Heart right ventricle (tissue), 16 donors: Measurements from ENCODE around the gene LMOD3. TPM values are rescaled to one million over a fixed set of nuclear protein-coding genes. Genes with fewer than 3 reads are reported as not detected.
A peak's percentile ranks its signal among the peaks of the same experiment; 100 is the strongest.

Experiments
- ATAC-seq, 8 donors: fragments of 200-7000 bp; cut with Tn5 transposase; one replicate each; pipeline ENCODE4 v1.9.1; 2020; ENCODE audit warnings: mild to moderate bottlenecking in 8 of 8, moderate library complexity in 8 of 8, moderate number of reproducible peaks in 1 of 8
- DNase-seq, 2 donors: peaks; one replicate each; pipeline ENCODE4 v3.0.0-alpha.2; 2020
- H3K27ac ChIP-seq, 10 donors: fragments of 200-600 bp; sonication (generic) in 2 of 10; one replicate each; pipeline versions ENCODE4 v1.5.0 to v1.8.0; 2020 to 2022; ENCODE audit warnings: mild to moderate bottlenecking in 3 of 10
- H3K27me3 ChIP-seq, 7 donors: fragments of 200-600 bp; one replicate each; pipeline ENCODE4 v1.8.0; 2021 to 2022; ENCODE audit warnings: mild to moderate bottlenecking in 2 of 7
- H3K36me3 ChIP-seq, 9 donors: fragments of 200-600 bp; sonication (generic) in 1 of 9; one replicate each; pipeline versions ENCODE4 v1.5.0 to v1.8.0; 2020 to 2022; ENCODE audit warnings: mild to moderate bottlenecking in 2 of 9
- H3K4me1 ChIP-seq, 9 donors: fragments of 200-600 bp; sonication (generic) in 1 of 9; one replicate each; pipeline versions ENCODE4 v1.5.0 to v1.8.0; 2020 to 2022; ENCODE audit warnings: mild to moderate bottlenecking in 4 of 9
- H3K4me3 ChIP-seq, 10 donors: fragments of 200-600 bp; sonication (generic) in 2 of 10; one replicate each; pipeline versions ENCODE4 v1.5.0 to v1.8.0; 2020 to 2022; ENCODE audit warnings: mild to moderate bottlenecking in 7 of 10, moderate library complexity in 2 of 10
- H3K9me3 ChIP-seq, 11 donors: fragments of 200-600 bp in 10 of 11; sonication (generic) in 2 of 11; one replicate each; pipeline versions ENCODE4 v1.5.0 to v1.8.0; 2013 to 2022; ENCODE audit warnings: mild to moderate bottlenecking in 2 of 11, control low read depth in 1 of 11, moderate library complexity in 1 of 11
- WGBS, 2 donors: extraction: QIAGEN DNeasy Blood & Tissue Kit; methylation state at CpG; one replicate each; pipeline ENCODE4 v1.1.7; 2013; ENCODE audit warnings: inconsistent platforms in 1 of 2; 5-methylcytosine and 5-hydroxymethylcytosine counted together
- intact Hi-C, 10 donors: fragments of 100-400 bp; cut with DNase I; formaldehyde crosslinking; loops; one replicate each; pipeline versions ENCODE4 v1.11.1 to v1.14.2; 2022
- polyA plus RNA-seq, 2 donors: library from polyadenylated mRNA; stranded (reverse); fragments of 200-250 nt; gene quantifications; one replicate each; pipeline ENCODE4 v1.2.3, GENCODE V29; 2013
- total RNA-seq, 10 donors: library from RNA; stranded (reverse); fragmentation: NEBNext Ultra II Directional in 3 of 10; extraction: Animal tissue kit (Norgen Biotek cat#: 25700) in 3 of 10; gene quantifications; one replicate each; pipeline versions ENCODE4 v1.2.1 to v1.2.4, GENCODE V29; 2021 to 2023
- TF ChIP-seq, protein P1 (sequence below), 9 donors: fragments of 200-600 bp; sonication (generic) in 2 of 9; IDR thresholded peaks; one replicate each; pipeline versions ENCODE4 v1.5.0 to v1.8.0; 2021 to 2022; ENCODE audit warnings: antibody characterized with exemption in 9 of 9, mild to moderate bottlenecking in 5 of 9, moderate library complexity in 1 of 9
- donor health status: Arrhythmogenic right ventricular cardiomyopathy.
- donor health status: ischemic (EF 13 %, LVEDD 7.1; RV severe dilation, severe dysfunction).
- donor health status: healthy with polysubstance abuse.
- donor health status: DM: no; HTN: yes; CAD: no.
- donor health status: DM: no; HTN: no; CAD: no.
- donor health status: ischemic (EF 25% LVEDD 6.9; RV normal size, moderate dysfunction).
- donor health status: ischemic (EF 25% LVEDD 5.7; RV mildly dilated, moderate dysfunction).
- donor health status: healthy.
- donor health status: DM: yes; HTN: yes; CAD: no.
- donor health status: Ischemic cardiomyopathy.
- donor health status: ischemic (EF 35%, LVEDD 5.7; RV mildly dilated, moderate dysfunction).
- donor health status: nonischemic (EF 11% LVEDD 7.7; RV severe dilation, severe dysfunction).
- donor health status: DM: yes; HTN: yes; CAD: no.
- donor health status: PGD.
- donor health status: ischemic (EF 29% LVEDD 5.4; RV normal size, mild dysfunction).
- donor health status: nonischemic (EF 23%, LVEDD 6.1; RV moderate dilation, normal function).

The LMOD3 gene
- total and polyA plus RNA-seq, 12 donors = 28.6 to 240 (median 182) TPM

GRCh38 chr3:69080233-69080920 is 42.0 kb downstream of the LMOD3 start, which contains the start of gene UBA3:
Gene UBA3 (minus strand): TSS chr3:69080365. CDS start chr3:69080353, 12 bp downstream.
- 3 to 5% methylated on average over 37 of the region's 37 CpGs for WGBS, 2 donors
- peak; percentile 93 for DNase-seq
- TF ChIP-seq, protein P1, sequence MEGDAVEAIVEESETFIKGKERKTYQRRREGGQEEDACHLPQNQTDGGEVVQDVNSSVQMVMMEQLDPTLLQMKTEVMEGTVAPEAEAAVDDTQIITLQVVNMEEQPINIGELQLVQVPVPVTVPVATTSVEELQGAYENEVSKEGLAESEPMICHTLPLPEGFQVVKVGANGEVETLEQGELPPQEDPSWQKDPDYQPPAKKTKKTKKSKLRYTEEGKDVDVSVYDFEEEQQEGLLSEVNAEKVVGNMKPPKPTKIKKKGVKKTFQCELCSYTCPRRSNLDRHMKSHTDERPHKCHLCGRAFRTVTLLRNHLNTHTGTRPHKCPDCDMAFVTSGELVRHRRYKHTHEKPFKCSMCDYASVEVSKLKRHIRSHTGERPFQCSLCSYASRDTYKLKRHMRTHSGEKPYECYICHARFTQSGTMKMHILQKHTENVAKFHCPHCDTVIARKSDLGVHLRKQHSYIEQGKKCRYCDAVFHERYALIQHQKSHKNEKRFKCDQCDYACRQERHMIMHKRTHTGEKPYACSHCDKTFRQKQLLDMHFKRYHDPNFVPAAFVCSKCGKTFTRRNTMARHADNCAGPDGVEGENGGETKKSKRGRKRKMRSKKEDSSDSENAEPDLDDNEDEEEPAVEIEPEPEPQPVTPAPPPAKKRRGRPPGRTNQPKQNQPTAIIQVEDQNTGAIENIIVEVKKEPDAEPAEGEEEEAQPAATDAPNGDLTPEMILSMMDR (IDR thresholded peaks at IDR 0.05) = no peak
- peak; percentile 82 to 89 (median 88) for ATAC-seq
- peaks cover 0 to 19% (median 6%) of the 10 kb centered on the region in 9 donors for H3K36me3 ChIP-seq
- H3K27me3 ChIP-seq = no peaks in the 10 kb centered on the region
- intact Hi-C loops = loop anchor here in 3 of 10 donors (5.0 kb wide), 2 partner anchors 37 to 42 kb away; partner anchors contain the start of gene LMOD3 (in 2 of the 3)
- peak within 1 kb of the TSS; percentile 72 to 96 (median 86) for H3K4me3 ChIP-seq
- peak within 1 kb of the TSS; percentile 25 to 96 (median 90) for H3K27ac ChIP-seq
- no peaks in the 10 kb centered on the region for H3K9me3 ChIP-seq
- peaks cover 7 to 71% (median 60%) of the 10 kb centered on the region in 9 donors for H3K4me1 ChIP-seq

DNA sequence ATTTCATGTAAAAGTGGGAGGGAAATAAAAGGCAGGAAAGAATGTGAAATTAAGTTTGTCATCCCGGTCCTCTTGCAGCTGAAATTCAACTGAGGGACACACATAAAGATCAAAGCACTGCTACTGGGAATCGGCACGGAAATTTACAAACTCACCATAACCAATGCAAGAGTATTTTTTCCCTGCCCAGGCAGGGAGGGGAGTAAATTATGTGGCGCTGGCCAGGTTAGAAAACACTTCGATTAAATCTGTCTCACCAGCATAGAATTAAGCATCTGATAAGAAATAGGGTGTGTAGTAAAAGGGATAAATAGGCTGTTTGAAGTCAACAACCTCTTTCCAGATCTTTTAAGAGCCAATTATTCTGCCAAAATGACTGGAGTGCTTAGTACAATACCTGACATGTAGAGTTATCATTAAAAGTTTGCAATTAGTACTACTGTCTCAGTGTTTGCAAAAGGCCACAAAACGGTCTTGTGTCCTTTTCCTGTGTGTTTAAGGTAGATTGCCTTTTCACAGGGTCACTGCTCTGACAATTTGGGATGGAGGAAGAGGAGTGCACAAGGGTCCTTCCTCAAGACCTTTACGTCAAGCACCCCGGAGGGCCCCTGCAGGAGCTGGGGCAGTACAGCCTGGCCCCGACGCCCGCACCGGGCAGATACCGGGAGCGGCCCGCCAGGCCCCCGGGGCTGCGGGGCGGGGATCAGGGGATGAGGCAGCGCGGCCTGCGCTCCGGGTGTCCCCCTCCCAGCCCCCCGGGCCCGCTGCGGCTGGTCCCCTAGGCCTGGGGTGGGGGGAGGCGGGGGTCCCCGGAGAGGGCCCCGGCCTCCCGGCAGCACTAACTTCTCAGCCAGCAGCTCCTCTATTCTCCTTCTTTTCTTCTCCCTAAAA is 42.9 kb downstream of the LMOD3 start:
- ATAC-seq (peak; percentile 24 to 79 (median 36)), DNase-seq (peak in 1 of 2 donors; percentile 35)
- H3K27me3 ChIP-seq = no peaks in the 10 kb centered on the region
- H3K9me3 ChIP-seq = no peaks in the 10 kb centered on the region
- H3K27ac ChIP-seq = peak overlapping the region; percentile 25 to 96 (median 90)
- TF ChIP-seq, protein P1 (IDR thresholded peaks at IDR 0.05) = no peak
- peak overlapping the region; percentile 72 to 96 (median 86) for H3K4me3 ChIP-seq
- intact Hi-C loops = loop anchor here in 3 of 10 donors (2.0 to 5.0 kb wide), 3 partner anchors 27 to 43 kb away; partner anchors contain the start of genes LMOD3 (in 2 of the 3) and TMF1 (in 1 of the 3)
- peaks cover 7 to 69% (median 58%) of the 10 kb centered on the region in 9 donors for H3K4me1 ChIP-seq
- 3 to 5% methylated on average over 15 to 29 of the region's 29 CpGs for whole genome bisulfite sequencing, 2 donors
- peaks cover 0 to 28% (median 6%) of the 10 kb centered on the region in 9 donors for H3K36me3 ChIP-seq

GRCh38 chr3:69072928-69073327 is 49.5 kb downstream of the LMOD3 start:
- intact Hi-C loops = no loop called here
- Histone ChIP-seq H3K4me1 (peaks cover 0 to 14% (median 5%) of the 10 kb centered on the region in 9 donors), H3K27ac (no peak overlapping the region), H3K36me3 (peaks cover 0 to 89% (median 16%) of the 10 kb centered on the region in 9 donors), H3K27me3 (no peaks in the 10 kb centered on the region), H3K4me3 (no peak overlapping the region), H3K9me3 (no peaks in the 10 kb centered on the region)
- WGBS, 2 donors = 86 to 91% methylated on average over 3 of the region's 3 CpGs
- ATAC-seq = no peak
- DNase-seq = no peak
- TF ChIP-seq, protein P1 (IDR thresholded peaks at IDR 0.05) = no peak

- 79 to 95% methylated on average over 4 of the region's 4 CpGs for WGBS, 2 donors
- DNase-seq = no peak
- ATAC-seq = no peak
- Histone ChIP-seq H3K27me3 (no peaks in the 10 kb centered on the region), H3K36me3 (peaks cover 0 to 100% (median 24%) of the 10 kb centered on the region in 9 donors), H3K9me3 (no peaks in the 10 kb centered on the region), H3K4me1 (no peaks in the 10 kb centered on the region), H3K27ac (no peak overlapping the region), H3K4me3 (no peak overlapping the region)
- intact Hi-C loops = no loop called here
- TF ChIP-seq, protein P1 (IDR thresholded peaks at IDR 0.05) = no peak
Observed at GRCh38 chr3:69066121-69066520, 56.3 kb downstream of the LMOD3 start.
